Measurements from ENCODE around the gene IER2. TPM values are rescaled to one million over a fixed set of nuclear protein-coding genes. Genes with fewer than 3 reads are reported as not detected.
A peak's percentile ranks its signal among the peaks of the same experiment; 100 is the strongest.
"Not testable (repeated sequence)": the region's sequence is repeated elsewhere in the genome, so short reads cannot be mapped to it uniquely, and the experiment has no call there.

IER2 gene
- total RNA-seq, 2 experiments from 2014 or later: 129 to 137 TPM

DNA sequence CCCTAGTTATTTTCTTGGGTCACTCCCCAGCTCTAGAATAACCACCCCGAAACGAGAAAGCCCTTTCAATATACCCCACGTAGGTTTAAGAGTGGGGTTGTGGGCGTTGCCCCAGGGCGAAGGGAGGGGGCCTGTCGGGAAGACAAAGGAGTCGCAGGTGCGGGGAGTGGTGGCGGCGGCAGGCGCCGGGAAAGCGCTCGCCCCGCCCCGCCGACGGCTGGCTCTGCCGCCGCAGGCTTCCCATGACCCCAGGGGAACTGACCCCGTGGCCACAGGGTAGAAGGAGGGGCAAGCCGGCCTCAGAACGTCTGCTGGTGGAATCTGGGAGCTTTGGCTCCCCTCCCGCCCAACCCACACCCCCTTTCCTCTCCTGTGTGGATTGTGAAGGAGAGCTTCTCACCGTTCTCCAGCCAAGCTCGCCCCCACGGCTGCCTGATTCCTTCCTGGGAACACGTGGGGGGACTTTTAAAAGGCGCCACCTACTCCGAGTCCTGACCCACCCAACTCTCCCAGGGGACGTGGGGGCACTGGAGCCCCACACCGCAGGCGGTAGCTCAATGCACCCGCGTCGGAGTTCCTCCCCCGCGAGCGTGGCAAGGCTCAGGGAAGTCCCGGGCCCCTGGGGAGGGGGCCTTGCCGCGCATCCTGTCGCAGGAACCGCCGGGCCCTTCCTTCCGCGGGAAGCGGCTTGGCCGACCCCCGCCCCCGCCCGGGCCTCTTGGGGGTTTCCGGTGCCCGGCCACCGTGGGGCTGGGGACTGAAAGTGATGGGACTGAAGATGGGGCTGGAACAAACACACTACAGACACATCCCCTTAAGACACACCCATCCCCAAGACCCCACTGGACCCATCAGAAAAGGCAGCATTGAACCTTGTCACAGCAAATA is 5.5 kb downstream of the IER2 start:
- DNase-seq: peak; percentile 84
- CTCF ChIA-PET: interaction anchor here (0.8 to 2.2 kb wide), 13 partner anchors 9 to 60 kb away, joined by 3 to 19 read pairs (median 5); partner anchors contain the start of gene NACC1
- peaks cover 29% of the 10 kb centered on the region for H3K36me3 Mint-ChIP-seq
- peak overlapping the region; percentile 99 for H3K4me3 Mint-ChIP-seq
- POLR2A ChIA-PET: interaction anchor here (0.5 to 6.5 kb wide), 15 partner anchors 11 to 684 kb away, joined by 3 to 167 read pairs (median 4); partner anchors contain the start of gene NACC1
- no peaks in the 10 kb centered on the region for H3K9me3 Mint-ChIP-seq
- peak overlapping the region; percentile 97 for H3K27ac Mint-ChIP-seq
- peaks cover 41% of the 10 kb centered on the region for H3K4me1 Mint-ChIP-seq (ENCODE audit: low read depth)
- intact Hi-C loops (cut with micrococcal nuclease): loop anchor here (1.0 to 2.0 kb wide), 3 partner anchors 8 to 39 kb away; no protein-coding TSS in a partner anchor
- H3K27me3 Mint-ChIP-seq: peaks cover 3% of the 10 kb centered on the region

DNA sequence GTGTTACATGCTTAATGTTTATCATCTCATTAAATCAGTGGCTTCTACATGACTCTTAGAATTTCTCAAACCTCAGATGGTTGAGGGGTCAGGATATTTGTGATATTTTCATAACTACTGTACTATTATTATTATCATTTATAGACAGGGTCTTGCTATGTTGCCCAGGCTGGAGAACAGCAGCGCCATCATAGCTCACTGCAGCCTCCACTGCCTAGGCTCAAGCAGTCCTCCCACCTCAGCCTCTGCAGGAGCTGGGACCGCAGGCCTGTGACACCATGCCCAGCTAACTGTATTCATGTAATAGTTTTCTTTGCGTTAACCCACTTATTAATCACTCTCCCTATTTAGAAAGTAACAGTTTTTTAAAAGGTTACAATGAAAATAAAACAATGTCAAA is 9.5 kb downstream of the IER2 start:
- Mint-ChIP-seq H3K4me3 (no peak overlapping the region), H3K27ac (peak overlapping the region; percentile 42)

DNA sequence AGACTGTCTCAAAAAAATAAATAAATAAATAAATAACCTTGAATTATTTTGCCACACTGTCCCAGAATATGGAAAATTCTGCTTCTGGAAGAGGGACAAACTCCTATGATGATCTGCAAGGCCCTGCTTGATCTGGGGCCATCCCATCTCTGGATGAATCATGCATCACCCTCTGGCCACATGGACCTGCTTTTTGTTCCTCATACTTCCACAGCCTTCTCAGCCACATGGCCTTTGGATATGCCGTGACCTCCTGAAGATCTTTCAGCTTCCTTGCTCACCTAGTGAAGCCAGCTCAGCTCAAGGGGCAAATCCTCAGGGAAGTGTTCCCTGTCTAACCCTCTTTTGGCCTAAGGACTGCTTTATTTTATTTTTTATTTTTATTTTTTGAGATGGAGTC is 10.3 kb downstream of the IER2 start:
- Mint-ChIP-seq H3K36me3 (peaks cover 3% of the 10 kb centered on the region), H3K27ac (peak overlapping the region; percentile 74), H3K9me3 (no peaks in the 10 kb centered on the region), H3K4me3 (no peak overlapping the region), H3K4me1 (ENCODE audit: low read depth) (peaks cover 60% of the 10 kb centered on the region), H3K27me3 (no peaks in the 10 kb centered on the region)
- ChIA-PET POLR2A (no interaction called here), CTCF (interaction anchor here (0.8 to 1.7 kb wide), 2 partner anchors 34 to 87 kb away, joined by 3 to 6 read pairs; no protein-coding TSS in a partner anchor)
- no peak for DNase-seq
- intact Hi-C loops (cut with micrococcal nuclease): no loop called here

More for the DNA sequence above, 9.5 kb downstream of the IER2 start:
- Mint-ChIP-seq H3K9me3 (no peaks in the 10 kb centered on the region), H3K27me3 (no peaks in the 10 kb centered on the region), H3K36me3 (peaks cover 9% of the 10 kb centered on the region), H3K4me1 (ENCODE audit: low read depth) (peaks cover 56% of the 10 kb centered on the region)
- ChIA-PET POLR2A (no interaction called here), CTCF (no interaction called here)
- intact Hi-C loops (cut with micrococcal nuclease): no loop called here
- no peak for DNase-seq

DNA sequence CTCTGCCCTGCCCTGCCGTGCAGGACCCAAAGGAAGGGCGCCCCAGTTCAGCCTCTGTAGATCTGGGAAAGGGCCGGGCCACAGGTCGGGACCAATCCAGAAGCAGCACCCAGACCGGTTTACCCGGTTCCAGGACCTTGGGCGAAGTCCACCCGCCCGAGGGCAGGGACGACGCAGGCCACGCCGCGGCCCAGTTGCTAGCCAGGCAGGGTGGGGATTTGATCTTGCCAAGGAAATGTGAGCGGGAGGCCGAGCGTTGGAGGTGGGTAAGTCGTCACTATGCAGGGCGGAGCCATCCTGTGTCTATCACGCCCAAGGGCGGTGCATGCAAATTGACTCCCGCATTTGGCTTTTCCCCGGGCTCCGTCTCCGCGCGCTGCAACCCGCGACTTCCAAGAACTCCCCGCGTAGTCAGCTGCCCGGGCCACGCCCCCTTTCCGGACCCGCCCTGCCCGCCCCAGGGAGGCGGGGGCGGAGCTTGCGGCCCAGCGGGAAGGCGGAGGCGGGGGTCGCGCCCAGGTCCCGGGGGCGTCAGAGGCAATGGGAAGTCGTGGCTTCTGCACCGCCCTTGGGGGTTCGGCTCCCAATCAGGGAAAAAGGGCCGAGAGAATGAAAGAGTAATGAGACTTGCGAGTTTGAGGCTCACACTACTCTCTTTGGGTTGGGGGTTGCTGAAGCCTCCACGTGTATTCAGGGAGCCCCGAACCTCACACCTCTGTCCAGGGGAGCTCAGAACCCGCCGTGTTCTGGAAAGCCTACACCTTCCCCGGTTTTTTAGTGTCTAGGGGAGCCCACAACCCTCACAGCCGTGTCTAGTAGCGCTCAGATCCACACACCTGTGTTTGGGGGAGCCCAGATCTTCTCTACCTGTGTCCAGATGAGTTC is 12.8 kb downstream of the IER2 start:
- Mint-ChIP-seq H3K9me3 (no peaks in the 10 kb centered on the region), H3K4me3 (peak overlapping the region; percentile 87), H3K27me3 (no peaks in the 10 kb centered on the region), H3K27ac (peak overlapping the region; percentile 99), H3K36me3 (no peaks in the 10 kb centered on the region), H3K4me1 (ENCODE audit: low read depth) (peaks cover 62% of the 10 kb centered on the region)
- ChIA-PET POLR2A (interaction anchor here (1.1 to 9.2 kb wide), 6 partner anchors 8 to 58 kb away, joined by 3 to 167 read pairs (median 6); partner anchors contain the start of gene IER2), CTCF (interaction anchor here (0.6 to 3.0 kb wide), 6 partner anchors 8 to 100 kb away, joined by 3 to 17 read pairs (median 8); partner anchors contain the start of genes IER2 and STX10)
- DNase-seq: peak; percentile 96
- intact Hi-C loops (cut with micrococcal nuclease): loop anchor here (1.0 kb wide), 1 partner anchor 8 kb away; no protein-coding TSS in a partner anchor

DNA sequence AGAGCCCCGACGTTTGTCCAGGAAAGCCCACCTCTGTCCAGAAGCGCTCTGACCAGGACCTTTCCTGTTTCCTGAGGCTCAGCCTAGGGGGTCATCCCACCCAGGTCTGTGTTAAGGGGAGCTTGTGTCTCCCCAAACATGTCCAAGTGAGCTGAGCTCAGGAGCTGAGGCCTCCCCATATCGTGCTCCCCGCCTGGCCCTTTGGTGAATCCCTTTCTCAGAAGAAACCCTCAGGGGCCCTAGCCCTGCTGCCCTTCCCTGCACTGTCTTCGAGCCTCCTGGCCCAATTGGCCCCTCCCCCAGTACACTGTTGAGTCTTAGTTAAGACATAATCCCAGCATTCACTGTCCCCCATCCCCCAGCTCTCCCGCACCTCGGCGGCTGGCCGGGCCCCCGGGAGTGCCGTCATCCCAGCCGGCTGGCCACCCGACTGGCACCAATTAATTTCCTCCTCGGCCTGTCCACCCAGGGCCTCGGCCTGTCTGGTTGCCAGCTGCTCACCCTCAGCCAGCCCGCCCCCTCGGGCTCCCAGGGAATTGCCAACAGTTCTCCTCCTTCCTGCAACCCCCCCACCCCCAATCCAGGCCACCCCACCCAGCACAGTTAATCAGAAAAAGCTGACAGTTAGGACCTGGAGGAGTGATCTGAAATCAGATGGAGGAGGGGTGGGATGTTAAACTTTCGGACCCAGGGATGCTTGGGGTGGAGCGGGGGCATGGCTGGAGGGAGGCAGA is 13.6 kb downstream of the IER2 start:
- ChIA-PET CTCF (interaction anchor here (0.8 to 3.0 kb wide), 6 partner anchors 9 to 99 kb away, joined by 4 to 17 read pairs (median 8); partner anchors contain the start of genes IER2 and STX10), POLR2A (interaction anchor here (0.5 to 9.2 kb wide), 7 partner anchors 9 to 610 kb away, joined by 3 to 167 read pairs (median 6); partner anchors contain the start of genes IER2 and NACC1)
- Mint-ChIP-seq H3K27me3 (no peaks in the 10 kb centered on the region), H3K9me3 (no peaks in the 10 kb centered on the region), H3K27ac (peak overlapping the region; percentile 99), H3K36me3 (no peaks in the 10 kb centered on the region), H3K4me1 (ENCODE audit: low read depth) (peaks cover 60% of the 10 kb centered on the region), H3K4me3 (peak overlapping the region; percentile 71)
- DNase-seq: peak; percentile 77
- intact Hi-C loops (cut with micrococcal nuclease): loop anchor here (1.0 kb wide), 1 partner anchor 8 kb away; no protein-coding TSS in a partner anchor

DNA sequence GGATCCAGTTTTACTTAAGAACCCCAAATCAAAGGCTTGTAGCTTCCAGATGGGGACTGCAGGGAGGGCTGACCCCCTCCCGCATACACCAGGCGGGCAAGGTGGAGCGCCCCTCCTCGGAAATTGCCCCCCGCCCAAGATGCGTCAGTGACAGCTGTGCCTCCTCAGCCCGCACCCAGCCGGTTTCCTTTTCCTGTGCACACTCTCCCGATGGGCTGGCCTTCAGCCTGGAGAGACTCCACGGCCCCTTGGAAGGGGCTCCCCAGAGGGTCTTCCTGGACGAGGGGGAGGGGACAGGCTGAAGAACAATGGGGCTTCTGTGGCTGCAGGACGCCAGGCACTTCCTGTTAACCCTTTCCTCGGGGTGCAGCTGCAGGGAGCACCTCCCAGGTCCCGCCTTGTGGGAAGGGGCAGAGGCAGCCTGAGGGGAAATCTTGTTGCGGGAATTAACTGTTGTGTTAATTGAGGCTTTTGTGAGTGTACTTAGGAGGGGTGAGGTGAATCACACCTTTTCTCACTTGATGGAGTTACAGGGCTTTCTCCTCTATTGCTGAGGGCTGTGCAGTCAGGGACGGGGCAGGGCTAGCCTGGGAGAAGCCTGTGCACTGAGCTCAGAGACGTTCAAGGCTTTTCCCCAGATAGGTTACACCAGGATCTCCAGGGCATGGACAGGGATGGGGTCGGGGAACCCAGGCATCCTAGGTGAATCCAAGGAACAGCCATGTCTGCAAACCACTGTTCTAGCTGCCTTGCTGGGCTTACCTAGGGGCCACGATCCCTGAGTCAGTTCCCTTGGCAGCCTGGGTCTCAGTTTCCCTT is 14.3 kb downstream of the IER2 start:
- POLR2A ChIA-PET: interaction anchor here (0.5 to 9.2 kb wide), 6 partner anchors 9 to 609 kb away, joined by 4 to 167 read pairs (median 6); partner anchors contain the start of gene NACC1
- intact Hi-C loops (cut with micrococcal nuclease): loop anchor here (5.0 kb wide), 1 partner anchor 673 kb away; no protein-coding TSS in a partner anchor
- Mint-ChIP-seq H3K4me1 (ENCODE audit: low read depth) (peaks cover 68% of the 10 kb centered on the region), H3K4me3 (peak overlapping the region; percentile 71), H3K27ac (peak overlapping the region; percentile 99), H3K9me3 (no peaks in the 10 kb centered on the region), H3K36me3 (no peaks in the 10 kb centered on the region), H3K27me3 (no peaks in the 10 kb centered on the region)
- peak; percentile 69 for DNase-seq
- CTCF ChIA-PET: interaction anchor here (0.8 to 3.0 kb wide), 5 partner anchors 9 to 30 kb away, joined by 4 to 17 read pairs (median 8); partner anchors contain the start of genes IER2 and STX10

DNA sequence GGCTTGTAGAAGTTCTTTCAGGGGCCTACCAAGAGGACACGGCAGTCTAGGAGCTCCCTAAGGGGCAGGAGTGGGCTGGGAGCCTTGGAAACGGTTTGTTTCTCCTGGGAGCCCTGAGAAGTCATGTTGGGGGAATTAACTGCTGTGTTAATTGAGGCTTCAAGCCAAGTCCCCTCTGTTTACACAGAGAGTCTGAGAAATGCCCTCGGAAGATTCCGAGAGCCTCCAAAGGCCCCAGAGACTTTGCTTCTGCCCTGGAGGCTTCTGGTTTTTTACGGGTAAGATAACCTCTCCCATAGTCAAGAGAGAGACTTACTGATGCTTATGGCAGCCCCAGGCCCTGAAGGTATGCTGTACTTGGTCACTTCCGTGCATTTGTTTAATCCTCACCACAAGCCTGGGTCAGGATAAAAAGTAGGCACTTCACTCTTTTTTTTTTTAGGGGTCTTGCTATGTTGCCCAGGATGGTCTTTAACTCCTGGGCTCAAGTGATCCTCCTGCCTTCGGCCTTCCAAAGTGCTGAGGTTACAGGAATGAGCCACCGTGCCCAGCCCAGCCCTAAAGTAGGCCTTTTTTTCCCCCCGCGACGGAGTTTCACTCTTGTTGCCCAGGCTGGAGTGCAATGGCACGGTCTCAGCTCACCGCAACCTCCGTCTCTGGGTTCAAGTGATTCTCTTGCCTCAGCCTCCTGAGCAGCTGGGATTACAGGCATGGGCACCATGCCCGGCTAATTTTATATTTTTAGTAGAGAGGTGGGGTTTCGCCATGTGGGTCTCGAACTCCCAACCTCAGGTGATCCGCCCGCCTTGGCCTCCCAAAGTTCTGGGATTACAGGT is 15.2 kb downstream of the IER2 start:
- POLR2A ChIA-PET: interaction anchor here (2.4 to 9.2 kb wide), 2 partner anchors 11 to 60 kb away, joined by 6 to 167 read pairs; no protein-coding TSS in a partner anchor
- CTCF ChIA-PET: interaction anchor here (1.0 to 3.0 kb wide), 3 partner anchors 10 to 200 kb away, joined by 3 to 17 read pairs (median 4); no protein-coding TSS in a partner anchor
- Mint-ChIP-seq H3K9me3 (no peaks in the 10 kb centered on the region), H3K4me3 (peak overlapping the region; percentile 71), H3K27ac (peak overlapping the region; percentile 99), H3K27me3 (no peaks in the 10 kb centered on the region), H3K4me1 (ENCODE audit: low read depth) (peaks cover 71% of the 10 kb centered on the region), H3K36me3 (no peaks in the 10 kb centered on the region)
- no peak for DNase-seq
- intact Hi-C loops (cut with micrococcal nuclease): loop anchor here (5.0 kb wide), 1 partner anchor 672 kb away; no protein-coding TSS in a partner anchor

DNA sequence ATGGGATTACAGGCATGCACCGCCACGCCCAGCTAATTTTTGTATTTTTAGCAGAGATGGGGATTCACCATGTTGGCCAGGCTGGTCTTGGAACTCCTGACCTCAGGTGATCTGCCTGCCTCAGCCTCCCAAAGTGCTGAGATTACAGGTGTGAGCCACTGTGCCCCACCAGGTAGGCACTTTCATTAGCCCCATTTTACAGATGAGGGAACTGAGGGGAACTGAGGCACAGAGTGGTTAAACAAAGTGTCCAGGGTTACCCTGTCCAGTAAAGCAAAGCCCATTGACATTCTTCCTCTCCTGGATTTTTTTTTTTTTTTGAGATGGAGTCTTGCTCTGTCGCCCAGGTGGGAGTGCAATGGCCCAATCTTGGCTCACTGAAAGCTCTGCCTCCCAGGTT is 15.9 kb downstream of the IER2 start:
- DNase-seq, H3K36me3 Mint-ChIP-seq, H3K9me3 Mint-ChIP-seq, H3K27me3 Mint-ChIP-seq, H3K4me3 Mint-ChIP-seq: not testable (repeated sequence)
- Mint-ChIP-seq H3K4me1 (ENCODE audit: low read depth) (peaks cover 73% of the 10 kb centered on the region), H3K27ac (peak overlapping the region; percentile 99)
- ChIA-PET CTCF (interaction anchor here (0.7 to 3.0 kb wide), 4 partner anchors 10 to 201 kb away, joined by 3 to 17 read pairs (median 4); no protein-coding TSS in a partner anchor), POLR2A (interaction anchor here (9.2 kb wide), 1 partner anchor 11 kb away, joined by 167 read pairs; no protein-coding TSS in a partner anchor)
- intact Hi-C loops (cut with micrococcal nuclease): loop anchor here (2.0 to 5.0 kb wide), 2 partner anchors 43 to 671 kb away; no protein-coding TSS in a partner anchor

DNA sequence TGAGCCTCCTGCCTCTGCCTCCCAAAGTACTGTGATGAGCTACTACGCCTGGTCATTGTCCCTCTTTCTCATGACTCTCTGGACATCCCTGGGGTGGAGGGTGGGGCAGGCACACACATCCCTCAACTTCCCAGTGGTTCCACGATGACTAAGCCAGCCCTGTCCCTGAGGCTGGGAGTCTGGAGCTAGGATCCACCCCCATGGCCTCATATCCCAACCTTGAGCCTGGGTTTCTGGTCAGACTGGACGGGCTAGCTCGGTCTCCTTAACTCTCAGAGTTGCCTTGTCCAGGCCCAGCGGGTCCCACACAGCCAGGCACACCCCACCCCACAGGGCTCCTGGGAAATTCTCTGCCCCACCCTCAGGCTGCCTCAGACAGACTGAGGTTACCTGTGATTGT is 19.6 kb downstream of the IER2 start:
- H3K9me3 Mint-ChIP-seq: no peaks in the 10 kb centered on the region
- no peak overlapping the region for H3K4me3 Mint-ChIP-seq
- H3K36me3 Mint-ChIP-seq: no peaks in the 10 kb centered on the region
- no peaks in the 10 kb centered on the region for H3K27me3 Mint-ChIP-seq
- H3K27ac Mint-ChIP-seq: peak overlapping the region; percentile 99
- intact Hi-C loops (cut with micrococcal nuclease): loop anchor here (5.0 kb wide), 1 partner anchor 668 kb away; no protein-coding TSS in a partner anchor
- CTCF ChIA-PET: interaction anchor here (1.4 to 2.2 kb wide), 8 partner anchors 11 to 108 kb away, joined by 3 to 13 read pairs (median 5); partner anchors contain the start of genes IER2 and STX10
- POLR2A ChIA-PET: interaction anchor here (0.6 to 9.2 kb wide), 2 partner anchors 15 to 605 kb away, joined by 4 to 167 read pairs; no protein-coding TSS in a partner anchor
- peaks cover 78% of the 10 kb centered on the region for H3K4me1 Mint-ChIP-seq (ENCODE audit: low read depth)
- DNase-seq: no peak
